ENCODE measurements around the gene APRT. TPM values are rescaled to one million over a fixed set of nuclear protein-coding genes. Genes with fewer than 3 reads are reported as not detected.

APRT gene
- total and polyA plus RNA-seq, 12 donors = 20.8 to 166 (median 36.9) TPM

DNA sequence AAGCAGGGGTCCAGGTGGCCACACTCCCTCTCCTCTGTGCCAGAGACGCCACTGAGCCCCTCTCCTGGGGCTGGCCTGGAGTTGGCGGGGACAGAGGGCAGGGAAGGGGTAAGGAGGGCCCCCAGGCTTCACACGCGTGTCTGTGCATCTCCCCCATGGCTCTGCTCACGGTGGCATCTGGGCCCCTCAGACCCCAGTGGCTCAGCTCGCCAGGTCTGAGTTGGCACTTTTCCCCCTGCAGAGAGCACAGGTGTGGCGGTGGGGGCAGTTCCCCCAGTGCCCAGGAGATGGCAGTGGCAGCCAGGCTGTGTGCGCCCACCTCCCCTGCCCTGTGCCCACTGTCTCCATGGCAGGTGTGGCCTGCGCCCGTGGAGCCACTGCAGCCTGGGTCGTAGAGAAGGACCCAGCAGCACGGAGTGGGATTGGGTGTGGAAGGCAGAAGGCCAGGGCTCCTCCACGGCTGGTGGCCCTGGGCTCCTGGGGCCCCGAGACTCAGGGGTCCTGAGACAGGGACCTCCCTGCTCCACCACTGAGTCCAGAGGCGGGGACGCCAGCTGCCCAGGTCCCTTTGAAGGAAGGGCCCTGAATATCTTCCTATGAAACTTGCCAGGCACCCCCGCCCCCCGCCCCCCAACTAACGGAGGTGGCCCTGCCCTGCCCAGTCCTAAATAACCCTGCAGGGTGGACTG lies 4.3 kb upstream of the APRT start:
- ATAC-seq (no peak), DNase-seq (no peak)
- H3K27me3 ChIP-seq = no peaks in the 10 kb centered on the region
- no peaks in the 10 kb centered on the region for H3K9me3 ChIP-seq
- H3K4me3 ChIP-seq = no peak overlapping the region
- H3K27ac ChIP-seq = no peak overlapping the region
- TF ChIP-seq, protein P1, sequence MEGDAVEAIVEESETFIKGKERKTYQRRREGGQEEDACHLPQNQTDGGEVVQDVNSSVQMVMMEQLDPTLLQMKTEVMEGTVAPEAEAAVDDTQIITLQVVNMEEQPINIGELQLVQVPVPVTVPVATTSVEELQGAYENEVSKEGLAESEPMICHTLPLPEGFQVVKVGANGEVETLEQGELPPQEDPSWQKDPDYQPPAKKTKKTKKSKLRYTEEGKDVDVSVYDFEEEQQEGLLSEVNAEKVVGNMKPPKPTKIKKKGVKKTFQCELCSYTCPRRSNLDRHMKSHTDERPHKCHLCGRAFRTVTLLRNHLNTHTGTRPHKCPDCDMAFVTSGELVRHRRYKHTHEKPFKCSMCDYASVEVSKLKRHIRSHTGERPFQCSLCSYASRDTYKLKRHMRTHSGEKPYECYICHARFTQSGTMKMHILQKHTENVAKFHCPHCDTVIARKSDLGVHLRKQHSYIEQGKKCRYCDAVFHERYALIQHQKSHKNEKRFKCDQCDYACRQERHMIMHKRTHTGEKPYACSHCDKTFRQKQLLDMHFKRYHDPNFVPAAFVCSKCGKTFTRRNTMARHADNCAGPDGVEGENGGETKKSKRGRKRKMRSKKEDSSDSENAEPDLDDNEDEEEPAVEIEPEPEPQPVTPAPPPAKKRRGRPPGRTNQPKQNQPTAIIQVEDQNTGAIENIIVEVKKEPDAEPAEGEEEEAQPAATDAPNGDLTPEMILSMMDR (IDR thresholded peaks at IDR 0.05) = peak; percentile 40 to 84 (median 70)
- 63 to 68% methylated on average over 19 of the region's 19 CpGs for WGBS, 2 donors
- intact Hi-C loops (cut with DNase I) = loop anchor here in 7 of 10 donors (5.0 to 10.0 kb wide), 7 partner anchors 36 to 359 kb away; partner anchors contain the start of genes CDH15 (in 2 of the 7), GALNS (in 1 of the 7) and TRAPPC2L (in 1 of the 7)
- peaks cover 3 to 23% (median 18%) of the 10 kb centered on the region in 9 donors for H3K4me1 ChIP-seq
- H3K36me3 ChIP-seq = peaks cover 0 to 6% (median 0%) of the 10 kb centered on the region in 9 donors

DNA sequence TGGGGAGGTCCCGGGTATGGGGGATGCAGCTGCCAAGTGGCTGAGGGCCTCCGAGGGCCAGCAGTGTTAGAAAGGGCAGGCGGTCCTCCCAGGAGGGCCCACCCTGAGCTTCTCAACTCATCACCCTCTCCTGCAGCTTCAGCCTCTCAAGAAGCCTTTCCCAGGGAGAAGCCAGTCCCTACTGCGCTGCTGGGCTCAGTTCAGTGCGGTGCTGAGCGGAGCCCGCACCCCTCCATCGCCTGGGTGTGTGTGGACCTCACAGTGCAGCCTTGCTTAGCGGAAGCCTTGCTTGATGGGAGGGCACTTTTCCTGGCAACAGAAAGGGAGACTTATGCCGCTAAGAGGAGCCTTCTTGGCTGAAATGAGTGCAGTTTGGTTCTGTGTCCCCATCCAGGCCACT lies 3.5 kb upstream of the APRT start:
- intact Hi-C loops (cut with DNase I) = loop anchor here in 7 of 10 donors (5.0 to 10.0 kb wide), 7 partner anchors 37 to 360 kb away; partner anchors contain the start of genes CDH15 (in 2 of the 7), GALNS (in 1 of the 7) and TRAPPC2L (in 1 of the 7)
- ATAC-seq = no peak
- TF ChIP-seq, protein P1 (IDR thresholded peaks at IDR 0.05) = no peak
- 85 to 86% methylated on average over 10 of the region's 10 CpGs for WGBS, 2 donors
- Histone ChIP-seq H3K4me1 (peaks cover 8 to 31% (median 26%) of the 10 kb centered on the region in 9 donors), H3K4me3 (no peak overlapping the region), H3K9me3 (no peaks in the 10 kb centered on the region), H3K36me3 (peaks cover 0 to 4% (median 0%) of the 10 kb centered on the region in 9 donors), H3K27ac (no peak overlapping the region), H3K27me3 (no peaks in the 10 kb centered on the region)
- no peak for DNase-seq

DNA sequence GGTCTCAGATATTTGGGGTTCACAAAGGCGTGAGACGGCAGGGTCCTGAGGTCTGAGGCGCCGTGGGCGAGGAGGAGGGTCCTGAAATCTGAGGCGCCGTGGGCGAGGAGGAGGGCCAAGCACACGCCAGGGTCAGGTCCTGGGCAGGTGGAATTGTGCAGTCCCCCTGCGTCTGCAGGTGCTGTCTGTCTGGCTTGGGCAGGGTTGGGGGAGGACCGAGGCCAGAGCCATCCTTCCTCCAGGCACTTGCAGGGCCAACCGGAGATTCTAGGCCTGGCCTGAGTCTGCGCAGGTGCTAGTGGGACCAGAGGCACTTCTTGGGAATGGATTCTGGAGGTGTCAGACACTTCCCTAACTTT lies 2.4 kb upstream of the APRT start:
- Histone ChIP-seq H3K36me3 (peaks cover 0 to 13% (median 0%) of the 10 kb centered on the region in 9 donors), H3K27ac (no peak overlapping the region), H3K4me1 (peaks cover 12 to 40% (median 30%) of the 10 kb centered on the region in 9 donors), H3K27me3 (no peaks in the 10 kb centered on the region), H3K9me3 (no peaks in the 10 kb centered on the region), H3K4me3 (no peak overlapping the region)
- 83 to 89% methylated on average over 13 of the region's 13 CpGs for WGBS, 2 donors
- TF ChIP-seq, protein P1 (IDR thresholded peaks at IDR 0.05) = no peak
- intact Hi-C loops (cut with DNase I) = loop anchor here in 8 of 10 donors (5.0 to 10.0 kb wide), 8 partner anchors 43 to 403 kb away; partner anchors contain the start of genes GALNS (in 3 of the 8), TRAPPC2L (in 3 of the 8), CDH15 (in 2 of the 8) and ZNF778 (in 1 of the 8)
- DNase-seq = no peak
- no peak for ATAC-seq

DNA sequence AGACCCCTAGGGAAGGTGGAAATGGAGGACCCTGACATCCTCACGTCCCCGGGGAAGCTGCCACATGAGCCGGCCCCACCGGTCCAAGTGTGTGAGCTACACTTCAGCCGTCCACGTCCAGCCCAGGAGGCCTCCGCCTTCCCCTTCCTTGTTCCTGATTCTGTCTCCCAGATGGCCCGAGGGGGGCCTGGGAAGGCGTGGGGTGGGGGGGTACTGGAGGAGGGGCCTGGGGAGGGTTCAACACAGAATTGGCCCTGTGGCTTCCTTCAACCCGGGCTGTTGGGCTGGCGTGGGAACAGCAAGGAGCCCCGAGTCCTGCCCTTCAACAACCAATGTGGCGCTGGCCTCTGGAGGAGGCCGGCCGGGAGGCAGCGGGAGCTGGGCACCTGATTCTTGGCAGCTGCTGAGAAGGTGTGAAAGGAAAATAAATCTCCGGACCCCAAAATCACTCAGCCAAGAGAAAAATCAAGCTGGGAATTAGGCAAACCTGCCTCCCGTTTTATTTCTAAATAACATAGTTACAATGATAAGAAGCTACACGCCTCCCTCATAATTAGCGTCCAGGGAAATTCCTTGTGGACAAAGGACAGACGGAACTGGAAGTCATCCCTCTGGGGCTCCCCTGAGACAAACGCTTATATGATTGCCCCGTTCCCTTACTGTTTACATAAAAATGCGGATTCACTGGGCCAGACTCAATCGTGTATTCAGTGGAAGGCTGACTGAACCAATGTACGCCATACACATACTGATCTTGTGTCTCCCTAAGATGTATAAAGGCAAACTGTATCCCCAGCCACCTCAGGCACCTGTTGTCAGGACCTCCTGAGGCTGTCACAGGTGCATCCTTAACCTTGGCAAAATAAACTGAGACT lies 1.8 kb upstream of the APRT start:
- ATAC-seq (no peak), DNase-seq (peak in 1 of 2 donors; percentile 19)
- H3K4me3 ChIP-seq = peak overlapping the region in 1 of 10 donors; percentile 66
- intact Hi-C loops (cut with DNase I) = loop anchor here in 8 of 10 donors (1.0 to 10.0 kb wide), 9 partner anchors 44 to 404 kb away; partner anchors contain the start of genes TRAPPC2L (in 4 of the 8), GALNS (in 3 of the 8), CDH15 (in 2 of the 8) and ZNF778 (in 1 of the 8)
- H3K9me3 ChIP-seq = no peaks in the 10 kb centered on the region
- peak overlapping the region in 5 of 10 donors; percentile 89 to 97 (median 96) for H3K27ac ChIP-seq
- no peaks in the 10 kb centered on the region for H3K27me3 ChIP-seq
- TF ChIP-seq, protein P1 (IDR thresholded peaks at IDR 0.05) = no peak
- peaks cover 0 to 18% (median 0%) of the 10 kb centered on the region in 9 donors for H3K36me3 ChIP-seq
- peaks cover 12 to 40% (median 30%) of the 10 kb centered on the region in 9 donors for H3K4me1 ChIP-seq
- 55 to 58% methylated on average over 26 of the region's 26 CpGs for whole genome bisulfite sequencing, 2 donors

All from heart right ventricle (tissue), 16 donors.